GM23248 (cell line): ENCODE measurements around the gene C14orf93. TPM values are rescaled to one million over a fixed set of nuclear protein-coding genes. Genes with fewer than 3 reads are reported as not detected.

ENCODE experiments used
- DNase-seq: peaks from one replicate; pipeline ENCODE4 v3.0.0-alpha.2; 2015
- H2AFZ ChIP-seq: fragments of 200-600 bp; sonication (generic); 2 replicates; pipeline ENCODE4 v1.6.1; 2016; ENCODE audit warnings: antibody characterized with exemption
- H3F3A ChIP-seq: fragments of 200-600 bp; sonication (generic); 2 replicates; pipeline ENCODE4 v1.6.1; 2016; ENCODE audit warnings: mild to moderate bottlenecking, antibody characterized with exemption, mixed run types; ENCODE audit not compliant: insufficient read depth
- H3K27ac ChIP-seq: fragments of 200-600 bp; sonication (generic); 2 replicates; pipeline ENCODE4 v1.5.1; 2016; ENCODE audit warnings: mild to moderate bottlenecking
- H3K27me3 ChIP-seq: fragments of 200-600 bp; sonication (generic); replicated peaks from 2 replicates; pipeline ENCODE4 v1.6.1; 2016; ENCODE audit warnings: mild to moderate bottlenecking; ENCODE audit not compliant: insufficient read depth
- H3K36me3 ChIP-seq: fragments of 200-600 bp; sonication (generic); 2 replicates; pipeline ENCODE4 v1.6.1; 2016; ENCODE audit warnings: low read depth, mild to moderate bottlenecking
- H3K4me1 ChIP-seq: fragments of 200-600 bp; sonication (generic); 2 replicates; pipeline ENCODE4 v1.6.1; 2016; ENCODE audit warnings: mild to moderate bottlenecking; ENCODE audit not compliant: insufficient read depth
- H3K4me2 ChIP-seq: fragments of 200-600 bp; sonication (generic); one replicate; pipeline ENCODE4 v1.6.1; 2016; ENCODE audit warnings: mild to moderate bottlenecking; ENCODE audit not compliant: unreplicated experiment
- H3K4me3 ChIP-seq: fragments of 200-600 bp; sonication (generic); 2 replicates; pipeline ENCODE4 v1.5.1; 2016; ENCODE audit warnings: mild to moderate bottlenecking
- H3K79me2 ChIP-seq: fragments of 200-600 bp; sonication (generic); 2 replicates; pipeline ENCODE4 v1.6.1; 2016; ENCODE audit warnings: mild to moderate bottlenecking; ENCODE audit not compliant: insufficient read depth
- H3K9ac ChIP-seq: fragments of 200-600 bp; sonication (generic); 2 replicates; pipeline ENCODE4 v1.6.1; 2016; ENCODE audit warnings: mild to moderate bottlenecking
- H3K9me2 ChIP-seq: fragments of 200-600 bp; sonication (generic); 2 replicates; pipeline ENCODE4 v1.6.1; 2016; ENCODE audit warnings: mixed run types, mild to moderate bottlenecking, moderate library complexity; ENCODE audit not compliant: insufficient read depth
- H3K9me3 ChIP-seq: fragments of 200-600 bp; sonication (generic); one replicate; pipeline ENCODE4 v1.6.1; 2017; ENCODE audit warnings: low read depth
- H4K20me1 ChIP-seq: fragments of 200-600 bp; sonication (generic); 2 replicates; pipeline ENCODE4 v1.6.0; 2016; ENCODE audit not compliant: insufficient read depth
- EZH2 ChIP-seq: fragments of 200-600 bp; sonication (generic); IDR thresholded peaks from 2 replicates; pipeline ENCODE4 v1.6.1; 2018; ENCODE audit warnings: antibody characterized with exemption, mild to moderate bottlenecking; ENCODE audit not compliant: insufficient read depth, poor library complexity, severe bottlenecking
- EZH2phosphoT487 ChIP-seq: fragments of 200-600 bp; sonication (generic); IDR thresholded peaks from 2 replicates; pipeline ENCODE4 v1.6.1; 2018; ENCODE audit warnings: antibody characterized with exemption, moderate library complexity, mild to moderate bottlenecking, low read depth; ENCODE audit not compliant: insufficient read depth
- WGBS, 2 experiments: methylation state at CpG; one replicate each; pipeline ENCODE4 v1.1.6; 2015 to 2017; ENCODE audit warnings: low lambda C conversion rate in 2 of 2, low coverage in 1 of 2; ENCODE audit errors: missing lambda C conversion rate in 2 of 2; 5-methylcytosine and 5-hydroxymethylcytosine counted together
- in situ Hi-C: fragments of 300-500 bp; cut with MboI; formaldehyde crosslinking; loops from 2 replicates; pipeline ENCODE4 v1.15.0; 2020
- polyA plus RNA-seq: library from polyadenylated mRNA; unstranded; fragments of >200 nt; fragmentation: Nextera tagmentation; extraction: Ambion mirVana; gene quantifications from 2 replicates; pipeline ENCODE4 v1.2.1, GENCODE V29; 2016
- total RNA-seq: library from RNA; depleted of rRNA; stranded (reverse); fragments of >200 nt; shearing (Covaris generic); gene quantifications from 2 replicates; pipeline ENCODE4 v1.2.3, GENCODE V29; 2014

C14orf93 gene
- total and polyA plus RNA-seq, 2 experiments from 2014 or later: 3.4 to 7.1 TPM

DNA sequence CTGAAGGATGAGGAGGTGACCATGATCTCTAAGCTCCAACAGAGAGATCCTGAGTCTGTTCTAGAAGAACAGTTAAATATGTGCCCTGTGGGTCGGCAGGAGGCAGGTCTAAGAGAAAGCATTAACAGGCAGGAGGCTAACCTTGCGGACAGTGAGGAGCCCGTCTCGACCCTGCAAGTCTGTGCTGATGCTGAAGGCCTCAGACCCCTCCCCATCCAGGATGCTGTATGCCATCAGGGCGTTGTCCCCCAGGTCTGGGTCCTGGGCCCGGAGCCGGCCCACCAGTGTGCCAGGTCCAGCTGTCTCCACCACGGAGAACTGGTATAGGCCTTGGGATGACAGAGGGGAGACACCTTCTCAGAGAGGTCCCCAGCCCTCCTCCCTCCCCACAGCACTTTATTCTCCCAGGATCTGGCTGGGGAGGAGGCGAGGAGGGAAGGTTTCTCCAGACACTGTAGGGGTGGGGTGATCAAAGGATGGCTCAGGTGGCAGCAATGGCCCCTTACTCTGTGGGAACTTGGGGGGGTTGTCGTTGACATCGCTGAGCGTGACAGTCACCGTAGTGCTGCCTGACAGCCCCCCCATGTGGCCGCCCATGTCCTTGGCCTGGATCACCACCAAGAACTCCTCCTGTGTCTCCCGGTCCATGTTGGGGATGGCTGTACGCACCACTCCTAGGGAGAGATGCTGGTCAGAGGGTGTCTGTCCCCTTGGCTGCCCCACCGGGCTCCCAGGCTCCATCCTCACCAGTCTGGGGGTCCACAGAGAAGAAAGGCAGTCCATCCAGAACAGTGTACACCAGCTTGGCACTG lies 44.3 kb upstream of the C14orf93 start:
- Histone ChIP-seq H3K4me3 (no peak overlapping the region), H4K20me1 (no peaks in the 10 kb centered on the region), H3K9me2 (no peaks in the 10 kb centered on the region), H3K9me3 (no peaks in the 10 kb centered on the region), H3K27ac (no peak overlapping the region), H3K9ac (no peak overlapping the region), H3K4me2 (no peak overlapping the region), H3K27me3 (no peaks in the 10 kb centered on the region), H3F3A (peaks cover 4% of the 10 kb centered on the region), H3K79me2 (no peaks in the 10 kb centered on the region), H3K36me3 (no peaks in the 10 kb centered on the region), H2AFZ (no peak overlapping the region), H3K4me1 (peaks cover 10% of the 10 kb centered on the region)
- DNase-seq: no peak
- in situ Hi-C loops: loop anchor here (5.0 kb wide), 1 partner anchor 62 kb away; no protein-coding TSS in a partner anchor
- 91 to 94% methylated on average over 17 of the region's 17 CpGs for WGBS, 2 experiments
- TF ChIP-seq EZH2phosphoT487 (no peak), EZH2 (no peak)

DNA sequence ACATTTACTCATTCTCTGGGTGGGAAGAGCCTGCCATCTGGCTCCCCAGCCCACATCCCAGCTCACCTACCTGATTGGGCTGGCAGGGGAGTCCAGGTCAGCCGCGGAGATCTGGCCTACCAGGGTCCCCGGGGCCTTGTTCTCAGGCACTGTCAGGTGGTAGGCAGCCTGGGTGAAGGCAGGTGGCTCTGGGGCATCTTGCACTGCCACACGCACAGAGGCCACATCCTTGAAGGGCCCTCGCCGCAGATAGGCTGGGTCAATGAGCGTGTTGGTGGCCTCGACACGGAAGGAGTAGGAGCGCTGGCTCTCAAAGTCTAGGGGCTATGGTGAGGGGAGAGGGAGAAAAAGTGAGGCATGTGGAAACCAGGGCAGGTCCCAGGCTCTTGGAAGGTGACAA lies 43.5 kb upstream of the C14orf93 start:
- Histone ChIP-seq H3K27me3 (no peaks in the 10 kb centered on the region), H3K4me3 (no peak overlapping the region), H3F3A (no peaks in the 10 kb centered on the region; the same call in 1 of the 2 replicates), H3K4me2 (no peak overlapping the region), H3K79me2 (no peaks in the 10 kb centered on the region), H2AFZ (no peak overlapping the region), H4K20me1 (no peaks in the 10 kb centered on the region), H3K9me2 (no peaks in the 10 kb centered on the region), H3K4me1 (peaks cover 10% of the 10 kb centered on the region), H3K27ac (no peak overlapping the region), H3K36me3 (no peaks in the 10 kb centered on the region), H3K9ac (no peak overlapping the region), H3K9me3 (no peaks in the 10 kb centered on the region)
- in situ Hi-C loops: loop anchor here (5.0 kb wide), 1 partner anchor 61 kb away; no protein-coding TSS in a partner anchor
- TF ChIP-seq EZH2 (no peak), EZH2phosphoT487 (no peak)
- 95 to 98% methylated on average over 10 of the region's 10 CpGs for WGBS, 2 experiments
- no peak for DNase-seq

DNA sequence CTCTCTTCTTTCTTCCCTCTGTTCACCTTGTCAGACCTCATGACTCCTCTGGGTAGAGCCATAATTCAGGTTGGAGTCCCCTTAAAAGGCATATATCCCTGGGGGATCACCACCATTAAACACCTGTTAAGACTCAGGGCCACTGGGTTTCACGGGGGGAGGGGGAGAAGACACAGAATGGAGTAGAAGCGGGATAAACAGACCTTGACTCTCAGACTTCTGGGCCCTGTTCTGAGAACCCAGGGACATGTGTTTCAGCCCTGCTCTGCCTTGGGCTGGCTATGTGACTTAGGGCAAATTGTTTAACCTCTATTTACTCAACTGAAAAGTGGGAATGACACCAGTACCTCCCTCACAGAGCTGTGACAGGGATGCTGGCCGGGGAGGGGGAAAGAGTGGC lies 42.7 kb upstream of the C14orf93 start:
- 80 to 81% methylated on average over 3 of the region's 3 CpGs for WGBS, 2 experiments
- DNase-seq: no peak
- H4K20me1 ChIP-seq: no peaks in the 10 kb centered on the region
- H3K9me3 ChIP-seq: no peaks in the 10 kb centered on the region
- H3K79me2 ChIP-seq: no peaks in the 10 kb centered on the region
- no peaks in the 10 kb centered on the region; the same call in 1 of the 2 replicates for H3F3A ChIP-seq
- H3K27ac ChIP-seq: no peak overlapping the region
- no peak overlapping the region for H2AFZ ChIP-seq
- TF ChIP-seq EZH2: no peak
- TF ChIP-seq EZH2phosphoT487: no peak
- H3K9ac ChIP-seq: no peak overlapping the region
- in situ Hi-C loops: loop anchor here (5.0 kb wide), 1 partner anchor 60 kb away; no protein-coding TSS in a partner anchor
- no peak overlapping the region for H3K4me2 ChIP-seq
- no peaks in the 10 kb centered on the region for H3K9me2 ChIP-seq
- H3K27me3 ChIP-seq: no peaks in the 10 kb centered on the region
- H3K4me1 ChIP-seq: peaks cover 10% of the 10 kb centered on the region
- no peak overlapping the region for H3K4me3 ChIP-seq
- no peaks in the 10 kb centered on the region for H3K36me3 ChIP-seq

DNA sequence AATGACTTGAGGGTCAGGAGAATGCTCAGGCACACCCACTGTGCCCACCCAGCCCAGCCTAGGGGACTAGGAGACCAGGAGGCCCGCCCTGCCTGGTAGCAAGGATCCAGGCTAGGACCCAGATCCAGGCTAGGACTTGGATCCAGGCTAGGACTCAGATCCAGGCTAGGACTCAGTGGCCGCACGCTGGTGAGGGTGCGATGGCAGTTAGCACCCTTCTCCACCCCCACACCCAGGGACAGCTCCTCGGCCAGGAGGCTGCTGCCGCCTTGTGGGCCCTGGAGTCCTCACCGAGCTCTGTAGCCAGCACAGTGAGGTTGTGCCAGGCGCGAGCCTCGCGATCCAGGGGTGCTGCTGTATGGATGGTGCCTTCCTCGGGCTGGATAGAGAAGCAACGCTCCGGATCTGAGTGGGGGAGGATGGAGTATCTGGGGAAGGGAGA lies 42.3 kb upstream of the C14orf93 start:
- Histone ChIP-seq H3K27ac (no peak overlapping the region), H3K9me3 (no peaks in the 10 kb centered on the region), H3K9ac (no peak overlapping the region), H3K9me2 (no peaks in the 10 kb centered on the region), H2AFZ (no peak overlapping the region), H4K20me1 (no peaks in the 10 kb centered on the region), H3K4me1 (peaks cover 10% of the 10 kb centered on the region), H3K79me2 (no peaks in the 10 kb centered on the region), H3K4me2 (no peak overlapping the region), H3K27me3 (no peaks in the 10 kb centered on the region), H3K4me3 (no peak overlapping the region), H3K36me3 (no peaks in the 10 kb centered on the region), H3F3A (no peaks in the 10 kb centered on the region; the same call in 1 of the 2 replicates)
- TF ChIP-seq EZH2: no peak
- TF ChIP-seq EZH2phosphoT487: no peak
- in situ Hi-C loops: loop anchor here (5.0 kb wide), 1 partner anchor 60 kb away; no protein-coding TSS in a partner anchor
- DNase-seq: no peak
- WGBS, 2 experiments: 73 to 76% methylated on average over 14 of the region's 14 CpGs
